OCI-LY1 (cell line): Measurements from ENCODE around the gene SLC25A13.

Experiments
- H2AFZ ChIP-seq: fragments of 200-600 bp; sonication (generic), shearing (Covaris generic); 2 replicates; pipeline ENCODE4 v1.6.0; 2014; ENCODE audit warnings: antibody characterized with exemption, mild to moderate bottlenecking, low read length
- H3F3A ChIP-seq: fragments of 200-600 bp; sonication (generic), shearing (Covaris generic); 2 replicates; pipeline ENCODE4 v1.6.0; 2014; ENCODE audit warnings: mild to moderate bottlenecking, antibody characterized with exemption, low read length, moderate library complexity; ENCODE audit not compliant: insufficient read depth
- H3K27ac ChIP-seq: fragments of 200-600 bp; sonication (generic); 2 replicates; pipeline ENCODE4 v1.5.1; 2014; ENCODE audit warnings: low read length, mixed run types, mild to moderate bottlenecking, low read depth; ENCODE audit not compliant: poor library complexity, severe bottlenecking
- H3K27me3 ChIP-seq: fragments of 200-600 bp; sonication (generic); 2 replicates; pipeline ENCODE4 v1.6.0; 2014; ENCODE audit warnings: antibody characterized with exemption, mild to moderate bottlenecking, low read length, moderate library complexity; ENCODE audit not compliant: insufficient read depth
- H3K36me3 ChIP-seq: fragments of 200-600 bp; sonication (generic); 2 replicates; pipeline ENCODE4 v1.6.1; 2014; ENCODE audit warnings: mild to moderate bottlenecking, antibody characterized with exemption, low read length, moderate library complexity, mixed read lengths; ENCODE audit not compliant: insufficient read depth
- H3K4me1 ChIP-seq: fragments of 200-600 bp; sonication (generic); 2 replicates; pipeline ENCODE4 v1.5.1; 2014; ENCODE audit warnings: mild to moderate bottlenecking, low read length, moderate library complexity; ENCODE audit not compliant: insufficient read depth, severe bottlenecking
- H3K4me2 ChIP-seq: fragments of 200-600 bp; sonication (generic), shearing (Covaris generic); 2 replicates; pipeline ENCODE4 v1.6.1; 2014; ENCODE audit warnings: low read length
- H3K4me3 ChIP-seq: fragments of 200-600 bp; sonication (generic); 2 replicates; pipeline ENCODE4 v1.5.1; 2014; ENCODE audit warnings: low read length, low read depth, mild to moderate bottlenecking, mixed read lengths; ENCODE audit not compliant: poor library complexity, severe bottlenecking
- H3K79me2 ChIP-seq: fragments of 200-600 bp; shearing (Covaris generic); 2 replicates; pipeline ENCODE4 v1.6.1; 2016; ENCODE audit warnings: mixed run types, low read length, mixed read lengths; ENCODE audit not compliant: insufficient read depth
- H3K9ac ChIP-seq: fragments of 200-600 bp; sonication (generic), shearing (Covaris generic); 2 replicates; pipeline ENCODE4 v1.6.1; 2014; ENCODE audit warnings: mild to moderate bottlenecking, low read length, mixed read lengths
- H3K9me2 ChIP-seq: fragments of 200-600 bp; sonication (generic), shearing (Covaris generic); 2 replicates; pipeline ENCODE4 v1.6.1; 2014; ENCODE audit warnings: low read depth, mild to moderate bottlenecking, low read length, mixed read lengths
- H3K9me3 ChIP-seq: fragments of 200-600 bp; shearing (Covaris generic); 2 replicates; pipeline ENCODE4 v1.6.1; 2014; ENCODE audit warnings: low read length, mixed read lengths
- H4K20me1 ChIP-seq: fragments of 200-600 bp; sonication (generic), shearing (Covaris generic); 2 replicates; pipeline ENCODE4 v1.6.0; 2016; ENCODE audit warnings: mild to moderate bottlenecking, low read length; ENCODE audit not compliant: insufficient read depth
- CTCF ChIP-seq: fragments of 200-600 bp; sonication (generic), shearing (Covaris generic); IDR thresholded peaks from 2 replicates; pipeline ENCODE4 v1.5.1; 2017; ENCODE audit warnings: mild to moderate bottlenecking, antibody characterized with exemption, low read length, moderate library complexity, mixed read lengths
- EZH2 ChIP-seq: fragments of 200-600 bp; sonication (generic), shearing (Covaris generic); IDR thresholded peaks from 2 replicates; pipeline ENCODE4 v1.8.0; 2017; ENCODE audit warnings: borderline replicate concordance, mixed run types, mild to moderate bottlenecking, antibody characterized with exemption, low read length, moderate library complexity, mixed read lengths

Gene SLC25A13

GRCh38 chr7:96090756-96091155 is 231.1 kb downstream of the SLC25A13 start:
- TF ChIP-seq CTCF = no peak
- no peak for TF ChIP-seq EZH2
- H3K27me3 ChIP-seq = no peaks in the 10 kb centered on the region
- H3K36me3 ChIP-seq = no peaks in the 10 kb centered on the region
- no peaks in the 10 kb centered on the region for H3K4me1 ChIP-seq
- H3K27ac ChIP-seq = no peak overlapping the region
- H3K9me2 ChIP-seq = no peaks in the 10 kb centered on the region
- no peaks in the 10 kb centered on the region for H3K9me3 ChIP-seq
- H2AFZ ChIP-seq = no peak overlapping the region
- H3K79me2 ChIP-seq = no peaks in the 10 kb centered on the region
- no peaks in the 10 kb centered on the region for H4K20me1 ChIP-seq
- H3K4me2 ChIP-seq = no peak overlapping the region
- H3F3A ChIP-seq = no peaks in the 10 kb centered on the region
- H3K4me3 ChIP-seq = no peak overlapping the region
- H3K9ac ChIP-seq = no peak overlapping the region

GRCh38 chr7:96089511-96089910 is 232.4 kb downstream of the SLC25A13 start:
- Histone ChIP-seq H3K9me3 (no peaks in the 10 kb centered on the region), H3F3A (no peaks in the 10 kb centered on the region), H3K9me2 (no peaks in the 10 kb centered on the region), H3K4me1 (no peaks in the 10 kb centered on the region), H3K9ac (no peak overlapping the region), H2AFZ (no peak overlapping the region), H4K20me1 (no peaks in the 10 kb centered on the region), H3K36me3 (no peaks in the 10 kb centered on the region), H3K4me2 (no peak overlapping the region), H3K27me3 (no peaks in the 10 kb centered on the region), H3K79me2 (no peaks in the 10 kb centered on the region), H3K27ac (no peak overlapping the region), H3K4me3 (no peak overlapping the region)
- TF ChIP-seq EZH2 = no peak
- no peak for TF ChIP-seq CTCF

DNA sequence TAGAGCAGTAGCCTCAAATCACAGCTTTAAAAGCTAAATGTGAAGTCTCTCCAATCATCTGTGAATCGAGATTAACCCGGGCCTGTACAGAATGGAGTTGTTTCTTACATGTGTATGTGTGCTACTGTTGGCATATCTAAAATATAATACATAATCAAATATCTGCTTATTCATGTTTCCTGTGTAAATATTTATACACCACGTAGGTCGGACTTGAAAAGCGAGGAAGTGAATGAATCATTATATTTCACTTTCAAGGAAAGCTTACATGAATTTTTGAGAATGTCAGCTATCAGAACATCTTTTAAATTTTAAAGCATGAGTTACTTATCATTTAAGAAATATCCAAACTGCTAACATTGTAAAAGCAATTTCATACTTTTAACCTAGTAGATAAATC is 233.3 kb downstream of the SLC25A13 start:
- TF ChIP-seq EZH2 = no peak
- TF ChIP-seq CTCF = no peak
- Histone ChIP-seq H3K4me2 (no peak overlapping the region), H2AFZ (no peak overlapping the region), H3K4me1 (no peaks in the 10 kb centered on the region), H3K36me3 (no peaks in the 10 kb centered on the region), H3K9ac (no peak overlapping the region), H3K79me2 (no peaks in the 10 kb centered on the region), H3F3A (no peaks in the 10 kb centered on the region), H3K27ac (no peak overlapping the region), H3K9me3 (no peaks in the 10 kb centered on the region), H4K20me1 (no peaks in the 10 kb centered on the region), H3K4me3 (no peak overlapping the region), H3K27me3 (no peaks in the 10 kb centered on the region), H3K9me2 (no peaks in the 10 kb centered on the region)
